SK-N-SH treated with all-trans-retinoic acid at 6 μM for 48 hours (cell line): ENCODE measurements around the gene TRIM66.

Experiments used
- ESRRG ChIP-seq: fragments of 250-450 bp; sonication (Bioruptor Pico); IDR thresholded peaks from 2 replicates; pipeline ENCODE4 v1.6.1; 2021; ENCODE audit warnings: mild to moderate bottlenecking
- PATZ1 ChIP-seq: fragments of 250-450 bp; sonication (Bioruptor Pico); IDR thresholded peaks from 2 replicates; pipeline ENCODE4 v1.8.0; 2020; ENCODE audit warnings: mild to moderate bottlenecking, moderate library complexity, borderline replicate concordance
- ZC3H10 ChIP-seq: fragments of 250-450 bp; sonication (Bioruptor Pico); IDR thresholded peaks from 2 replicates; pipeline ENCODE4 v1.5.1; 2021; ENCODE audit warnings: mild to moderate bottlenecking, moderate library complexity
- ZNF8 ChIP-seq: fragments of 450-650 bp; formaldehyde crosslinking; IDR thresholded peaks from 2 replicates; pipeline ENCODE4 v1.5.0; 2020; ENCODE audit warnings: mild to moderate bottlenecking, moderate library complexity

GRCh38 chr11:8656291-8656690 lies 26.2 kb downstream of the TRIM66 start:
- no peak for TF ChIP-seq PATZ1 (CRISPR knock-in tag)
- no peak for TF ChIP-seq ESRRG (CRISPR knock-in tag)
- no peak for TF ChIP-seq ZC3H10 (CRISPR knock-in tag)
- no peak for TF ChIP-seq ZNF8 (CRISPR knock-in tag)
